Raji (cell line): ENCODE data around the gene NELFB.

Experiments
- POLR2A ChIP-seq: IDR thresholded peaks from 2 replicates; pipeline ENCODE4 v1.6.1; 2011; ENCODE audit warnings: low read depth, low read length, control low read depth; ENCODE audit not compliant: insufficient read depth

NELFB gene

DNA sequence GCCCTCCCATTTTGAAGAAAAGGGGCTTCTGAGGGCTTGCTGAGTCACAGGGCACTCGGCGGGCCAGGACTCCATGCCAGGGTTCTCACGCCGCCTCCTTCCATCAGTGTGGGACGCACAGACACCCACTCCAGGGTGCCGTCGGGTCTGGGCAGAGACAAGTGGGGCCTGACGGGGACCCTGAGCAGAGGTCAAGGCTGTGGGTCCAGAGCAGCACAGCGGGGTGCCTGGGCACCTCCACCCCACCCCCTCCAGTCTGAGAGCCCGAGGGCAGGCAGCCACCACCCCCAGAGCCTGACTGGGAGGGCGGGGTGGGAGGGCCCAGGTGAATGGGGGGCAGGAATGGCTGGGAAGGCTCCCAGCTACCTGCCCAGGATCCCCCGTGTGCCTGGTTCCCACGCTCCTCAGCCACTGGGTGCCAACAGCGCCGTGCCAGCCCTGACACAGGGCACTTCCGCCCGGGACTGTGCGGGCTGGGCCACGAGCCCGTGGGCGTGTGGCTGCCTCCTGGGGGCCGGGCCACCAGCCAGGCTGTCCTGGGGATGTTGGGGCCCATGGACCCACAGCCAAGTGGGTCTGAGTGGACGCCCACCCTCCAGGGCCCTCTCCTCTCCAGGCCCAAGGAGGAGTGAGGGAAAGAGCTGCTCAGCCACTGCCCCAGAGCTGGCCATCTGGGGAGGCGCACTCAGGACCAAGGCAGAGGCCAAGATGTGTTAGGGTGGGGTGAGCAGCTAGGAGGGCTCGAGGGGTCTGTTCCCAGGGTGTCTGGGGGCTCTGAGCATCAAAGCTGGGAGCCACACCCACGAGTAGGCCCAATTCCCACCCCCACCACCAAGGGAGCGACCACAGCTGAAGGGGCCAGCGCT, 57.1 kb downstream of the NELFB start:
- TF ChIP-seq POLR2A: no peak

GRCh38 chr9:137312852-137313325, 57.8 kb downstream of the NELFB start:
- TF ChIP-seq POLR2A: no peak

DNA sequence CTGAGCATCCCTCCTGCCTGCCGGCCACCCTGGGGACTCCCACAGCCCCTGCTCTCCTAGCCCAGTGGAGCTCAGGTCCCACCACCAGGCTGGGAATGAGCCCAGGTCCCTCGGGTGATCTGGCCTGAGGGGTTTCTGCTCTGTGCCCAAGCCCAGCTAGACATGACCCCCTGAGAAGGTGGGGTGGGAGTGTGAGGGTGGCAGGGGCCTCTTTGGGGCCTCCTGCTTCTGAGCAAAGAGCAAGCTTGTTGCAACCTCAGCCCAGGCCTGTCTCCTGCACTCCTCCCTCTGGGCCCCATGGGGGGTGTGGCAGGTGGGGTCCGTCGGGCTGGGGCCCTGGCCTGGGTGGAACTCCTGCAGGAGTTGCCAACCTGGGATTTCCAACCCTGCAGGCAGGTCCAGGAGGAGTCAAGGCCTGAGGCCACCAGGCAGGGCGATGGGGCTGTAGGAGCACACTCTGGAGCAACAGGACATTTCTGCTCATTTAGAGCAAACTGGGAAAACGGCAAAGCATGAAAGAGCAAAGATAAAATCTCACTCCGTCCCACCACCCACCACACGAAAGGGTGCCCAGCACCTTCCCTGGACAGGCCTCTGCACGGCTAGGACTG, 58.3 kb downstream of the NELFB start:
- no peak for TF ChIP-seq POLR2A

DNA sequence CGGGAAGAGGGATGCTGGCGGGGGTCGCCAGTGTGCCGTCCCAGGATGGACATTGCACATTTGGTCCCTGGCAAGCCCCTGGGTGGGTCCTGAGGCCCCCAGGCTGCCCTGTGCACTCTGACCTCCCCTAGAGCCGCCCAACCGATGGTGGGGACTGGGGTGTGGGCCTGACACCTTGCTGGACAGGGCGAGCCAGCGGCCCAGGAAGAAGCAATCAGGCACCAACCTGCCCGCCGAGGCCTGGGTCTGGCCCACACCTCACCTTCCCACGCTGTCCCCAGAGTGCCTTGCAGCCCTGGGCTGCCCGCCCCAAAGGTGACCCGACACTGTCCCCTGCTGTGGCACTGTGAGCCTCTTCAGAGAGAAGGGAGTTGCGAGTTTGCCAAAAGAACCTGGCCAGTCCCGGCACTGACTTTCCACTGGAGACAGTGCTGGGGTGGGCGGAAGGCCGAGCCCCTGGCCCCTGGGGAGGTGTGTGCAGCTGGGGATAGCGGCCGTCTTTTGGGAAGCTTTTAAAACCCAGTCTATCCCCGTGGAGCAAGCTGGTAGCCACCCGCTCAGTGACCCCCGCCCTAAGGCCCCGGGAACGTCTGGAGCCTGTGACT, 58.9 kb downstream of the NELFB start:
- no peak for TF ChIP-seq POLR2A

GRCh38 chr9:137314561-137315560, 59.7 kb downstream of the NELFB start:
- no peak for TF ChIP-seq POLR2A

GRCh38 chr9:137315581-137316011, 60.5 kb downstream of the NELFB start:
- no peak for TF ChIP-seq POLR2A

DNA sequence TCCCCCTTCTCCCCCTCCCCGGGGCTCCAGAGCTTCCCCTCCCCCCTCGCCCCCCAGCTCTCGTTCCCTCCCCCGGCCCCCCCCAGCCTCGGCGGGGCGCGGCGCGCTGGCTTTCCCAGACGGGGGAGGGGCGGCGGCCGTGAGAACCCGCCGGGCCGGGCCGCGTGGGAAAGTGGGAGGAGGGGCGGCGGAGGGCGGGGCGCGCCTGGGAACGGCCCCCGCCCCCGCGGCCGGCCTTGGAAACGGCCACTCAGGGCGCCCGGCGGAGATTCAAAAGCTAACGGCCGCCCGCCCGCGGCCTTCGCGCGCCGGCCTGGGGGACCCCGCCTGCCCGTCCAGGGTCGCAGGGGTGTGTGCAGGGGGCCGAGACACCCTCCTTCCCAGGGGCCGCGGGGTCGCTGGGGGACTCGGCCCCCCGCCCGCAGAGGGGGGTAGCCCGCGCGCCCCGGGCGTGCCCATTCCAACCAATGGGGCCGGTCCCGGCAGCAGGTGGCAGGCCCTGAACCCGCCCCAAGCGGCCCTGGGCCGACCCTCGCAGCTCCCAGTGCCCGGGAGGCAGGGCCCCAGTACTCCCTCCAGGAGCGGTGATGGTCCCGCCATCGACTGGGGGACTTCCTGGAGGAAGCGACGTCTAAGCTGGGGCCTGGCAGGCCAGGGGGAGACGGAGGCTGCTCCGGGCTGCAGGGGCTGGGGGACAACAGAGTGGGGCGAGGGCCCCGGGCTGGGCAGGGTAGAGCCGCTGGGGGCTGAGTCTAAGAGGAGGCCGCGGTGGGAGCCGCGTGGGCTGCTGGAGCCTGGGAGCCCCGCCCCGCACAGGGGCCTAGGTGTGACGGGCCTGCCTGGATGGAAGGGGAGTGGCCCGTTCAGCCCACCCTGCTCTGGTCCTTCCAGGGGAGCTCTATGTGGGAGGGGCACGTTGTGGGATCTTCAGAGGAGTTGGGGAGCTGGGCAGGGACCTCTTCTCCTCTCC, 61.2 kb downstream of the NELFB start:
- TF ChIP-seq POLR2A: no peak

DNA sequence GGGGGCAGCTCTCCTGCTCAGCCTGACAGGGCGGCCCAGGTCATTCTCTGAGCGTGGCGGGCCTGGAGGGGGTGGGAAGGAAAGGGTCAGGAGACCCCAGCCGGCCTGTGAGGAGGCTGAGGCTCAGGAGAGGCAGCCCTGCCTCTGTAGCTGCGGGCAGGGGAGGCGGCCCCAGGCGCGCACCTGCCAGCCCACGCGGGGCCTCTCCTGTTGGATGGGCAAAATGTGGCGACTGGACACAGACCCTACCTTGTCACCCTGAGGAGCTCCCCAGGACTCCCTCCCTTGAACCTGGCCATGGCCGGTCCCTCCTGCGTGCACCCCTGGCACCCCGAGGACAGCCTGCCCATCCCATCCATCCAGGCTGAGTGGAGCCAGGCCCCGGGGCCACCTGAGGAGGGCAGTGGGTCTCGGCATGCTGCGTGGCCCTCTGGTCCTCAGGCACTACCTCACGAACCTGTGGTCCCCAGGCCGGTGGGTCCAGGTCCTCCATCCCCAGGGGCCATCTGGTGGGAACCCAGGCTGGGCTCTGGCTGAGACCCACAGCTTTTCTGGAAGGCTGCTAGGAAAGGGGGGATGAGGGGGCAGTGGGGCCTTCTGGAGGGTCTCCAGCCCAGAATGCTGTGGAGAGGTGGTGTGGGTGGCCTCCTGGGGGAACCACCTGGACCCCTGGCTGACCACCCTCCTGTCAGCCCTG, 62.0 kb downstream of the NELFB start:
- TF ChIP-seq POLR2A: no peak

GRCh38 chr9:137317718-137318511, 62.8 kb downstream of the NELFB start:
- no peak for TF ChIP-seq POLR2A

GRCh38 chr9:137318602-137319001, 63.5 kb downstream of the NELFB start:
- TF ChIP-seq POLR2A: no peak

DNA sequence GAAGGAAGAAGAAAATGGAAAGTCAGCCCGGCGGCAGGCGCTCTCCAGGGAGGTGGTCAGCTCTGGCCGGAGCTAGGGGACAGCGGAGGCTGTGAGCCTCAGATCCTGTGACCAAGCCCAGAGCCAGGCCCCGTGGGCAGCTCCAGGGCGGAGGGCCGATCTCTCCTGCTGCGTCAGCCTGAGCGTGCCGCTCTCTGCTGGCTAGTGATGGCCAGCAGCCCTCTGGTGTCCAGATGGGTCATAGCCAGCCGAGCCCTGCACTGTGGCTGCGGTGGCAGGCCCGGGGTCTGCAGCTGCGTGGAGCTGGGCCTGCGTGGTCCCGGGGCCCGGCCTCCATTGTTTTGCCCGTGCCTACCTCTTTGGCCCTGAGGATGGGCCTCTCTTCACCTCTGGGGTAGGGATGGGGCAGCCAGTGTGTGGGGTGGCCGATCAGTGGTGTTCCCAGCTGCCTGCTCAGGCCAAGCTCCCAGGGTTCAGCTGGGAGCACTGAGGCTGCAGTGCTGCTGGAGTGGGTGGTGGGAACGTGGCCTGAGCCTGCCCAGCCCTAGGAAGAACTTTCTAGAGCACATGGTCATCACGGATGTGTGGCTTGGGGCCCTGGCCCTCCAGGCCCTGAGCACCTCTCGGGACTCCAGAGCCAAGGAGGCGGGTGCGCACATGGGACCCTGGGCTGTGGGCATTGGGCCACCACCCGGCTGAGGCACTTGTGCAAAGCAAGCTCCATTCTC, 64.0 kb downstream of the NELFB start:
- no peak for TF ChIP-seq POLR2A
